Measurements from ENCODE around the gene PRLR. TPM values are rescaled to one million over a fixed set of nuclear protein-coding genes. Genes with fewer than 3 reads are reported as not detected.

The PRLR gene
- total RNA-seq, 2 experiments from 2014 or later, result not detected

GRCh38 chr5:35203403-35203802 is 26.9 kb downstream of the PRLR start:
- ChIA-PET CTCF (interaction anchor here (0.9 to 1.9 kb wide), 3 partner anchors 10 to 37 kb away, joined by 3 to 5 read pairs (median 3); no protein-coding TSS in a partner anchor), POLR2A (no interaction called here)
- Mint-ChIP-seq H3K4me3 (no peak overlapping the region), H3K36me3 (ENCODE audit: low read depth) (no peaks in the 10 kb centered on the region), H3K9me3 (no peaks in the 10 kb centered on the region), H3K27me3 (peaks cover 19% of the 10 kb centered on the region), H3K27ac (no peak overlapping the region), H3K4me1 (ENCODE audit: low read depth) (no peaks in the 10 kb centered on the region)
- ATAC-seq (no peak), DNase-seq (no peak)
- intact Hi-C loops (cut with micrococcal nuclease), result no loop called here
- TF ChIP-seq CTCF (IDR thresholded peaks at IDR 0.05), result no peak

GRCh38 chr5:35202319-35203111 is 27.8 kb downstream of the PRLR start:
- CTCF ChIA-PET, result interaction anchor here (1.0 to 1.9 kb wide), 3 partner anchors 11 to 114 kb away, joined by 3 to 5 read pairs (median 3); no protein-coding TSS in a partner anchor
- peak; percentile 31 for TF ChIP-seq CTCF (IDR thresholded peaks at IDR 0.05)
- Mint-ChIP-seq H3K4me3 (no peak overlapping the region), H3K27me3 (peaks cover 16% of the 10 kb centered on the region), H3K4me1 (ENCODE audit: low read depth) (no peaks in the 10 kb centered on the region), H3K36me3 (ENCODE audit: low read depth) (no peaks in the 10 kb centered on the region), H3K27ac (no peak overlapping the region), H3K9me3 (no peaks in the 10 kb centered on the region)
- DNase-seq (peak; percentile 70), ATAC-seq (no peak)
- intact Hi-C loops (cut with micrococcal nuclease), result no loop called here
- POLR2A ChIA-PET, result no interaction called here

- Mint-ChIP-seq H3K9me3 (no peaks in the 10 kb centered on the region), H3K27me3 (peaks cover 16% of the 10 kb centered on the region), H3K4me1 (ENCODE audit: low read depth) (no peaks in the 10 kb centered on the region), H3K4me3 (no peak overlapping the region), H3K27ac (no peak overlapping the region), H3K36me3 (ENCODE audit: low read depth) (no peaks in the 10 kb centered on the region)
- ChIA-PET CTCF (no interaction called here), POLR2A (no interaction called here)
- TF ChIP-seq CTCF (IDR thresholded peaks at IDR 0.05), result no peak
- intact Hi-C loops (cut with micrococcal nuclease), result no loop called here
- ATAC-seq (no peak), DNase-seq (no peak)
Observed at GRCh38 chr5:35201291-35201690, 29.0 kb downstream of the PRLR start.

- Mint-ChIP-seq H3K9me3 (no peaks in the 10 kb centered on the region), H3K4me3 (no peak overlapping the region), H3K27ac (no peak overlapping the region), H3K36me3 (ENCODE audit: low read depth) (no peaks in the 10 kb centered on the region), H3K4me1 (ENCODE audit: low read depth) (no peaks in the 10 kb centered on the region), H3K27me3 (peaks cover 9% of the 10 kb centered on the region)
- POLR2A ChIA-PET, result interaction anchor here (0.6 kb wide), 1 partner anchor 13 kb away, joined by 3 read pairs; no protein-coding TSS in a partner anchor
- ATAC-seq (no peak), DNase-seq (no peak)
- no peak for TF ChIP-seq CTCF (IDR thresholded peaks at IDR 0.05)
- CTCF ChIA-PET, result no interaction called here
- intact Hi-C loops (cut with micrococcal nuclease), result no loop called here
Observed at GRCh38 chr5:35199886-35200285, 30.4 kb downstream of the PRLR start.

- DNase-seq (no peak), ATAC-seq (no peak)
- intact Hi-C loops (cut with micrococcal nuclease), result no loop called here
- POLR2A ChIA-PET, result no interaction called here
- H3K4me1 Mint-ChIP-seq (ENCODE audit: low read depth), result no peaks in the 10 kb centered on the region
- H3K9me3 Mint-ChIP-seq, result no peaks in the 10 kb centered on the region
- TF ChIP-seq CTCF (IDR thresholded peaks at IDR 0.05), result no peak
- CTCF ChIA-PET, result interaction anchor here (0.7 to 0.8 kb wide), 2 partner anchors 15 to 727 kb away, joined by 3 read pairs; no protein-coding TSS in a partner anchor
- no peak overlapping the region for H3K27ac Mint-ChIP-seq
- H3K4me3 Mint-ChIP-seq, result no peak overlapping the region
- H3K36me3 Mint-ChIP-seq (ENCODE audit: low read depth), result no peaks in the 10 kb centered on the region
- H3K27me3 Mint-ChIP-seq, result peaks cover 8% of the 10 kb centered on the region
Observed at GRCh38 chr5:35198686-35199085, 31.6 kb downstream of the PRLR start.
